HEK293 (cell line): ENCODE data around the gene VSIG1.

Source experiments
- ZBTB21 ChIP-seq: fragments of 450-650 bp; formaldehyde crosslinking; IDR thresholded peaks from 2 replicates; pipeline ENCODE4 v1.5.1; 2017; ENCODE audit warnings: missing biosample characterization, missing genetic modification characterization
- ZNF174 ChIP-seq: fragments of 450-650 bp; formaldehyde crosslinking; IDR thresholded peaks from 2 replicates; pipeline ENCODE4 v1.5.0; 2017; ENCODE audit warnings: missing biosample characterization, mild to moderate bottlenecking, missing genetic modification characterization

DNA sequence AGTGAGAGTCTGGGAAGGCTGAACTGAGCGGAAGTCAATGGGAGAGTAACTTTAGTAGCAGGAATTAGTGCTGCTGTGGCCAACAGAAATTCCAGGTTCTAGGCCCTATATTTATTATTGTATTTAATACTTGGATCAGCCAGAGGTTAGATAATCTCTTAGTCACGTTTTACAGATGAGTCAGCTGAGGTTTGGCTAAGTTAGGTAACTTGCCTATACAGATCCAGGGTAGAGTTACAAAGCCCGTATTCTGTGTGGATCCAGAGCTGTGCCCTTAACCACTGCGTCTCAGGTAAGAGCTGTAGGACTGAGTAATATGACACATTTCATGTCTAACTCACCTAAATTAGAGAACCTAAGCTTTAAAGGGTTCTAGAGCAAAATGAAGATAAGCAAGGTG lies 26.0 kb downstream of the VSIG1 start:
- no peak for TF ChIP-seq ZNF174
- no peak for TF ChIP-seq ZBTB21 (tag by site-specific recombination)
